ENCODE measurements around the gene LIPK. TPM values are rescaled to one million over a fixed set of nuclear protein-coding genes. Genes with fewer than 3 reads are reported as not detected.

The LIPK gene
- total and polyA plus RNA-seq, 2 of the 8 experiments (the other 6 are each of a cell fraction or from before 2014, with no cell fraction given), result not detected

GRCh38 chr10:88682491-88682890 is 23.6 kb upstream of the LIPK start:
- H4K91ac ChIP-seq (replicated peaks; ENCODE audit: insufficient read length, low read length), result no peak overlapping the region
- no peak overlapping the region for H2BK120ac ChIP-seq (replicated peaks; ENCODE audit: low read depth, low read length)
- H3K79me2 ChIP-seq (ENCODE audit: control insufficient read depth in 1 of 2, insufficient read depth in 2 of 2, low read length in 2 of 2), result no peaks in the 10 kb centered on the region
- no peak overlapping the region for H3K27ac ChIP-seq (ENCODE audit: low read depth, low read length)
- no peak overlapping the region for H3K56ac ChIP-seq (replicated peaks; ENCODE audit: insufficient read length, low read depth, low read length)
- no peak overlapping the region for H2BK5ac ChIP-seq (ENCODE audit: low read depth, low read length)
- H3K4me1 ChIP-seq (replicated peaks in 1 of 4; ENCODE audit: control insufficient read depth in 3 of 4, insufficient read depth in 4 of 4, low read length in 3 of 4), result no peaks in the 10 kb centered on the region
- H3K4me2 ChIP-seq (ENCODE audit: insufficient read depth in 1 of 2, low read depth in 2 of 2, low read length in 2 of 2), result no peak overlapping the region
- no peak overlapping the region for H3K9ac ChIP-seq (replicated peaks in 1 of 4; ENCODE audit: extremely low read depth in 1 of 4, low read depth in 3 of 4, low read length in 3 of 4)
- CTCF ChIA-PET (ENCODE audit: partially characterized antibody), result interaction anchor here (0.9 to 1.9 kb wide), 4 partner anchors 11 to 100 kb away, joined by 3 to 7 read pairs (median 4); no protein-coding TSS in a partner anchor
- no peaks in the 10 kb centered on the region for H4K20me1 ChIP-seq (replicated peaks in 1 of 2; ENCODE audit: control insufficient read depth in 1 of 2, insufficient read depth in 2 of 2, low read length in 2 of 2)
- FAIRE-seq (no peak), DNase-seq (ENCODE audit: low read depth in 1 of 2, low spot score in 2 of 2) (no peak)
- POLR2A ChIA-PET (ENCODE audit: partially characterized antibody), result no interaction called here
- no peak overlapping the region for H2BK12ac ChIP-seq (ENCODE audit: low read depth, low read length)
- no peaks in the 10 kb centered on the region for H3K23me2 ChIP-seq (ENCODE audit: low read depth, low read length)
- H4K5ac ChIP-seq (ENCODE audit: insufficient read length, low read depth, low read length), result no peak overlapping the region
- no peaks in the 10 kb centered on the region for H3K27me3 ChIP-seq (replicated peaks in 1 of 4; ENCODE audit: control insufficient read depth in 3 of 4, extremely low read depth in 1 of 4, insufficient read depth in 3 of 4, low read length in 3 of 4)
- no peak overlapping the region for H2BK15ac ChIP-seq (ENCODE audit: low read length)
- H3K4ac ChIP-seq (replicated peaks; ENCODE audit: insufficient read length, low read depth, low read length), result no peak overlapping the region
- no peak overlapping the region for H3K14ac ChIP-seq (ENCODE audit: insufficient read length)
- H2AFZ ChIP-seq (ENCODE audit: low read length), result no peak overlapping the region
- no peak overlapping the region for H4K8ac ChIP-seq (ENCODE audit: extremely low read depth, insufficient read depth, low read length)
- H2BK20ac ChIP-seq (ENCODE audit: low read length), result no peak overlapping the region
- H3K9me3 ChIP-seq (ENCODE audit: insufficient read depth in 2 of 2, low read depth in 1 of 2, low read length in 1 of 2), result no peaks in the 10 kb centered on the region
- no peak overlapping the region for H3K23ac ChIP-seq (ENCODE audit: insufficient read length)
- H3K36me3 ChIP-seq (ENCODE audit: control insufficient read depth in 2 of 4, insufficient read depth in 4 of 4, low read length in 3 of 4), result no peaks in the 10 kb centered on the region
- H3K79me1 ChIP-seq (ENCODE audit: low read depth, low read length), result no peaks in the 10 kb centered on the region
- WGBS, 2 experiments (ENCODE audit: extremely low coverage in 1 of 2, insufficient coverage in 1 of 2, insufficient read length in 1 of 2, insufficient replicate concordance in 2 of 2, low coverage in 1 of 2, low lambda C conversion rate in 2 of 2, missing lambda C conversion rate in 1 of 2), result 87% methylated on average over 4 of the region's 4 CpGs; no CpG with 5 or more reads in 1 of the 2 experiments
- no peak overlapping the region for H2AK5ac ChIP-seq (ENCODE audit: low read depth, low read length)
- no peak overlapping the region for H3K4me3 ChIP-seq (ENCODE audit: extremely low read depth in 1 of 4, insufficient read depth in 2 of 4, low read depth in 3 of 4, low read length in 4 of 4)
- no peak overlapping the region for H3K18ac ChIP-seq (ENCODE audit: extremely low read depth, low read length)
- TF ChIP-seq SUZ12 (IDR thresholded peaks at IDR 0.05; ENCODE audit: low read length), result no peak
- no peak for TF ChIP-seq SAP30 (IDR thresholded peaks at IDR 0.05; ENCODE audit: insufficient read depth, insufficient replicate concordance, low read length)
- no peak for TF ChIP-seq JUN (IDR thresholded peaks at IDR 0.05; ENCODE audit: low read depth, low read length)
- no peak for TF ChIP-seq MAX (IDR thresholded peaks at IDR 0.05)
- TF ChIP-seq EP300 (IDR thresholded peaks at IDR 0.05; ENCODE audit: borderline replicate concordance in 1 of 2, low read depth in 2 of 2, low read length in 2 of 2), result no peak
- TF ChIP-seq ATF2 (IDR thresholded peaks at IDR 0.05; ENCODE audit: low read length), result no peak
- TF ChIP-seq NRF1 (IDR thresholded peaks at IDR 0.05; ENCODE audit: low read depth, low read length), result no peak
- TF ChIP-seq EGR1 (IDR thresholded peaks at IDR 0.05; ENCODE audit: borderline replicate concordance, low read depth, low read length), result no peak
- TF ChIP-seq RFX5 (IDR thresholded peaks at IDR 0.05; ENCODE audit: borderline replicate concordance, low read depth, low read length), result no peak
- TF ChIP-seq GTF2F1 (IDR thresholded peaks at IDR 0.05; ENCODE audit: borderline replicate concordance, low read depth, low read length), result no peak
- no peak for TF ChIP-seq TAF7 (optimal IDR thresholded peaks at IDR 0.05; ENCODE audit: borderline replicate concordance, low read depth, low read length)
- TF ChIP-seq TEAD4 (IDR thresholded peaks at IDR 0.05; ENCODE audit: low read depth, low read length), result no peak

All from H1 (cell line).